Neuronal stem cell (in vitro differentiated cells): ENCODE data around the gene P3H3.

Experiments
- DNase-seq: peaks from one replicate; pipeline ENCODE4 v3.0.0-alpha.2; 2013; ENCODE audit warnings: low spot score
- H2AFZ ChIP-seq: one replicate; pipeline ENCODE4 v1.6.1; 2013; ENCODE audit warnings: mild to moderate bottlenecking, low read length, inconsistent platforms
- H2AK5ac ChIP-seq: 2 replicates; pipeline ENCODE4 v1.6.1; 2013; ENCODE audit warnings: low read depth, mild to moderate bottlenecking, inconsistent platforms, low read length, moderate library complexity, mixed read lengths
- H2BK120ac ChIP-seq: 2 replicates; pipeline ENCODE4 v1.6.1; 2013; ENCODE audit warnings: low read depth, mild to moderate bottlenecking, inconsistent platforms, low read length, moderate library complexity, mixed read lengths
- H2BK12ac ChIP-seq: one replicate; pipeline ENCODE4 v1.6.1; 2013; ENCODE audit warnings: low read length, inconsistent platforms
- H2BK15ac ChIP-seq: 2 replicates; pipeline ENCODE4 v1.6.1; 2013; ENCODE audit warnings: mild to moderate bottlenecking, low read length, inconsistent platforms, mixed read lengths
- H2BK5ac ChIP-seq: one replicate; pipeline ENCODE4 v1.6.1; 2013; ENCODE audit warnings: inconsistent platforms, mild to moderate bottlenecking, low read length, moderate library complexity
- H3K14ac ChIP-seq: one replicate; pipeline ENCODE4 v1.6.1; 2013; ENCODE audit warnings: low read length, inconsistent platforms
- H3K18ac ChIP-seq: 2 replicates; pipeline ENCODE4 v1.6.1; 2013; ENCODE audit warnings: low read length, inconsistent platforms
- H3K23ac ChIP-seq: 2 replicates; pipeline ENCODE4 v1.6.1; 2013; ENCODE audit warnings: low read depth, mild to moderate bottlenecking, mixed read lengths, low read length, inconsistent platforms; ENCODE audit not compliant: poor library complexity
- H3K27ac ChIP-seq: replicated peaks from 3 replicates; pipeline ENCODE4 v1.5.1; 2013; ENCODE audit warnings: low read length, inconsistent platforms
- H3K27me3 ChIP-seq, 3 experiments: 2 replicates each; pipeline ENCODE4 v1.6.1; 2013; ENCODE audit warnings: low read length in 3 of 3, mild to moderate bottlenecking in 2 of 3, inconsistent platforms in 1 of 3, low read depth in 1 of 3, mixed read lengths in 1 of 3, moderate library complexity in 1 of 3; ENCODE audit not compliant: control insufficient read depth in 3 of 3, insufficient read depth in 3 of 3
- H3K36me3 ChIP-seq, 2 donors: replicated peaks in 1 of 2; 2 replicates each; pipeline ENCODE4 v1.6.1; 2013; ENCODE audit warnings: low read length in 2 of 2; ENCODE audit not compliant: control insufficient read depth in 2 of 2, insufficient read depth in 2 of 2
- H3K4ac ChIP-seq: 2 replicates; pipeline ENCODE4 v1.6.1; 2013; ENCODE audit warnings: inconsistent platforms, mild to moderate bottlenecking, low read length, moderate library complexity
- H3K4me1 ChIP-seq, 2 donors: 1 replicate in 1 of 2; 2 replicates in 1 of 2; pipeline ENCODE4 v1.6.1; 2013; ENCODE audit warnings: low read length in 2 of 2, low read depth in 1 of 2; ENCODE audit not compliant: control insufficient read depth in 2 of 2, insufficient read depth in 1 of 2
- H3K4me2 ChIP-seq: one replicate; pipeline ENCODE4 v1.6.1; 2013; ENCODE audit warnings: mild to moderate bottlenecking, low read length, inconsistent platforms; ENCODE audit not compliant: insufficient read depth, poor library complexity, severe bottlenecking
- H3K4me3 ChIP-seq, 2 donors: 2 replicates each; pipeline ENCODE4 v1.5.1; 2013; ENCODE audit warnings: low read length in 2 of 2, mild to moderate bottlenecking in 2 of 2, inconsistent platforms in 1 of 2, moderate library complexity in 1 of 2
- H3K79me1 ChIP-seq: one replicate; pipeline ENCODE4 v1.6.1; 2013; ENCODE audit warnings: low read depth, mild to moderate bottlenecking, inconsistent platforms, low read length, moderate library complexity
- H3K9ac ChIP-seq: one replicate; pipeline ENCODE4 v1.6.1; 2013; ENCODE audit warnings: mild to moderate bottlenecking, low read depth, low read length, inconsistent platforms; ENCODE audit not compliant: poor library complexity
- H3K9me3 ChIP-seq, 2 donors: replicated peaks in 1 of 2; 2 replicates each; pipeline versions ENCODE3 to v1.6.1; 2013; ENCODE audit warnings: low read length in 2 of 2, mild to moderate bottlenecking in 2 of 2, inconsistent platforms in 1 of 2, low read depth in 1 of 2, mixed read lengths in 1 of 2, moderate library complexity in 1 of 2; ENCODE audit not compliant: control insufficient read depth in 2 of 2, insufficient read depth in 1 of 2
- H4K8ac ChIP-seq: one replicate; pipeline ENCODE4 v1.6.1; 2013; ENCODE audit warnings: low read depth, mild to moderate bottlenecking, inconsistent platforms, low read length, moderate library complexity
- H4K91ac ChIP-seq: one replicate; pipeline ENCODE4 v1.6.1; 2013; ENCODE audit warnings: low read length, low read depth, mild to moderate bottlenecking, inconsistent platforms; ENCODE audit not compliant: poor library complexity
- WGBS, 2 donors: extraction: QIAGEN DNeasy Blood & Tissue Kit; methylation state at CpG; one replicate each; pipeline ENCODE4 v1.1.7; 2013; ENCODE audit warnings: missing lambda C conversion rate in 2 of 2, mixed read lengths in 1 of 2; ENCODE audit not compliant: insufficient read length in 2 of 2, insufficient replicate concordance in 1 of 2; ENCODE audit errors: extremely low coverage in 2 of 2; 5-methylcytosine and 5-hydroxymethylcytosine counted together

P3H3 gene

DNA sequence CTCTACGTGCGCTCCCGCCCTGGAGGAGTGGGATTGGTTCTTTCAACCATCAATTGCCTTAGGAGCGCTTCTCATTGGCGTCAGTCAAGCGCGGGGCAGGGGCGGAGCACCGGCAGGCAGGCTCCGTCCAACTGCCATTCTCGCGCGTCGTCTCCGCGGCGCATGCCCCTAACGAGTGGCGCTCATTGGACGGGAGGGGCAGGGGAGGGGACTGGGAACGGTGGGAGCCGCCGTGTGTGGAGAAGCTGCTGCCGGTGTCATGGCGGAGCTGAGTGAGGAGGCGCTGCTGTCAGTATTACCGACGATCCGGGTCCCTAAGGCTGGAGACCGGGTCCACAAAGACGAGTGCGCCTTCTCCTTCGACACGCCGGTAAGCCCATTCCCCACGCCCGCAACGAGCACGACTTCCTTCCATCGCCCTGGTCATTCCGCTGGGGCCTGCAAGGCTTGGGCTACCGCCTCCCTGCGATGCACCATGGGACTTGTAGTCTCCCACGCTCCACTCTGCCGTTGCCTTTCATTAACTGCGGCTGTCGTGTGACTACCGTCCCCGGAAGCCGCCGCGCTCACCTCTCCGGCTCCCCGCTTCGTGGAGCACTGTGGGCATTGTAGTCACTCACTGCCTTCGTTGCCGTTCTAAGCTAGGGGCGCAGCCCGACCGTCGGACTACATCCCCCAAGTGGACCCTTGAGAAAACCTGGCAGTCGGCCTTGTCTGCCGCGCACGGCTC is 23.9 kb downstream of the P3H3 start, which contains the start of gene USP5:
USP5 (plus strand) TSS at position 230 of the 730 bp plus-strand sequence; CDS start at position 260, 30 bp downstream.
- Histone ChIP-seq H2BK5ac (peak within 1 kb of the TSS; percentile 90), H3K27ac (peak within 1 kb of the TSS; percentile 81), H3K79me1 (peaks cover 13% of the 10 kb centered on the region), H3K18ac (peak within 1 kb of the TSS; percentile 96), H3K9ac (peak within 1 kb of the TSS; percentile 94), H2AK5ac (peak within 1 kb of the TSS; percentile 64), H4K91ac (no peak within 1 kb of the TSS), H2BK120ac (no peak within 1 kb of the TSS), H3K4ac (no peak within 1 kb of the TSS), H2BK15ac (no peak within 1 kb of the TSS), H3K14ac (peak within 1 kb of the TSS; percentile 25), H3K36me3 (peaks cover 35 to 75% of the 10 kb centered on the region in 2 donors), H3K4me3 (peak within 1 kb of the TSS; percentile 77 to 92), H2BK12ac (peak within 1 kb of the TSS; percentile 24), H3K23ac (peak within 1 kb of the TSS; percentile 31), H3K9me3 (no peaks in the 10 kb centered on the region), H3K4me1 (peaks cover 10 to 17% of the 10 kb centered on the region in 2 donors), H4K8ac (no peak within 1 kb of the TSS), H2AFZ (peak within 1 kb of the TSS; percentile 89), H3K4me2 (peak within 1 kb of the TSS; percentile 88), H3K27me3 (no peaks in the 10 kb centered on the region)
- no CpG with 5 or more reads among the region's 65 CpGs for WGBS, 2 donors
- peak; percentile 99 for DNase-seq

DNA sequence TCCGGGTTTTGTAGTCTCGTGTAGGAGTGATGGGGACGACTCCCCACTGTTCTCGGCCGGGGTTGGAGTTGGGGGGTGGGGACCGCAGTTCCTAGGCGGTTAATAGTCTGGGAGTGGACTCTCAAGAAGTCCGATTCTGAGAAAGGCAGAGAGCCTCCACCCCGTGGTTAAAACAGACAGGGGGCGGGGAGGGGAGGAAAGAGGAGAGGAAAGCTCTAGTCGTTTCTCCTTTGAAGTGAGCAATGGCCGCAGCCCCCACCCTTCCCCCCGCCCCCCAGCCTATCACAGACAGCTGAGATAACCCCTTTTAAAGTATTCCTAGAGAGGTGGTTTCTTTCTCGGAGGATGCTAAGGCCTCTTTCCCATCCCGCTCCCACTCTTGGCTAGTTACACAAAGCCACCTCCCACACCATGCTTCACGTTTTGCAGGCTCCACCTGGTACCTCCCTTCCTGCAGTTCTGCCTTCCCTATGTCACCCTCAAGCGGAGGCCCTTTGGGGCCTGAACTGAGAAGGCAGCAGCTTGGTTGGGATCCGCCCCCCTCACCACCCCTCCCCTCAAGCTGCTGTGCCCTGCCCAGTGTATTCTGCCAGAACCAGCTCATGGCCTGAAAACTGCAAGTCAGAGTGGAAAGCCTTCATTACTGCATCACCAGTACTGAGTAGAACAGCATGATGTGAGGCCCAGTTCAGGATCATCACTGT is 24.6 kb downstream of the P3H3 start:
- Histone ChIP-seq H3K14ac (peak overlapping the region; percentile 5), H3K79me1 (peaks cover 13% of the 10 kb centered on the region), H3K4me3 (peak overlapping the region; percentile 77 to 82), H3K4me2 (peak overlapping the region; percentile 88), H2BK120ac (no peak overlapping the region), H3K27ac (peak overlapping the region; percentile 37), H3K9me3 (no peaks in the 10 kb centered on the region), H2BK12ac (no peak overlapping the region), H2BK15ac (no peak overlapping the region), H2BK5ac (no peak overlapping the region), H4K91ac (no peak overlapping the region), H2AFZ (peak overlapping the region; percentile 80), H4K8ac (no peak overlapping the region), H3K18ac (no peak overlapping the region), H3K36me3 (peaks cover 36 to 75% of the 10 kb centered on the region in 2 donors), H2AK5ac (no peak overlapping the region), H3K4ac (no peak overlapping the region), H3K4me1 (peaks cover 10 to 17% of the 10 kb centered on the region in 2 donors), H3K9ac (peak overlapping the region; percentile 80), H3K23ac (no peak overlapping the region), H3K27me3 (no peaks in the 10 kb centered on the region)
- no CpG with 5 or more reads among the region's 18 CpGs for WGBS, 2 donors
- DNase-seq: no peak

DNA sequence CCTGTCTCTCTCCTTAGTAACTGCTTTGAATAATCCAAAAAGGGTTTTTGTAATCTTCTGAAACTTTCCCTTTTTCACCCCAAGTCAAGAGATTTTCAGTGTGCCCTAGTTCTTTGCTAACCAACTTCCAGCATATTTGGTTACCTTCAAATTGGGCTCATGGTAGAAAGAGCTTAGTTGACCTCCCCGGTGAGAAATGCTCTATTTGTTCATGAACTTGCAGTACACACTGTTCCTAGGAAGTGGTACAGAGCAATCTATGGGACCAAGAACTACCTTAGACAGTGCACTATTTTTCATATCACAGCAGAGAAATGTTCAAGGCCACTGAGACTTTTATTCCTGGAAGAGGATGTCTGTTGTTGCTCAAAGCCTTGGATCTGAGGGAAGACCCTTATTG is 25.4 kb downstream of the P3H3 start:
- DNase-seq: no peak
- Histone ChIP-seq H3K36me3 (peaks cover 39 to 75% of the 10 kb centered on the region in 2 donors), H3K4me1 (peaks cover 10 to 17% of the 10 kb centered on the region in 2 donors), H4K91ac (no peak overlapping the region), H2BK12ac (no peak overlapping the region), H3K4me3 (peak overlapping the region in 1 of 2 donors; percentile 77), H2AFZ (no peak overlapping the region), H3K18ac (no peak overlapping the region), H3K79me1 (peaks cover 13% of the 10 kb centered on the region), H4K8ac (no peak overlapping the region), H3K9me3 (no peaks in the 10 kb centered on the region), H3K27ac (no peak overlapping the region), H3K27me3 (no peaks in the 10 kb centered on the region), H3K9ac (no peak overlapping the region), H3K4me2 (no peak overlapping the region), H2BK120ac (no peak overlapping the region), H3K23ac (no peak overlapping the region), H2BK5ac (no peak overlapping the region), H3K14ac (no peak overlapping the region), H2BK15ac (no peak overlapping the region), H3K4ac (no peak overlapping the region), H2AK5ac (no peak overlapping the region)
- WGBS, 2 donors: no CpG with 5 or more reads among the region's 1 CpG

DNA sequence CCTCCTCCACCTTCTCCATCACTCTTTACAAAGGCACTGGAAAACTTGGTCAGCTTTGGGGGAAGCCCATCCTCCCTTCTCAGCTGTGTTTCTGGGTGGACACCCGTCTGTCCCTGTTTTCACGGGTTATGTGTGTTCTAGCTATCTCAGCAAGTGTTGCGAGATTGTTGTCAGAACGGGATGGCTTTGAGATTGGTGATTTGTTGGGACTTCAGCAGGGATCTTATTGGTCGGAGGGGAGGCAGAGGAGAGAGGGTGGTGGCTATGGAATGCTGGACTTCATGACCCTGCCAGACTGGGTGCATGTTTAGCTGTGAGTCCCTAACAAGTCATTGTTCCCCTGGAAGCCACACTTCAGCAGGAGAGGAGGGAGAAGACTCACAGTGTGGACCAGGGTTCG is 25.8 kb downstream of the P3H3 start:
- Histone ChIP-seq H2BK5ac (no peak overlapping the region), H3K9me3 (no peaks in the 10 kb centered on the region), H3K36me3 (peaks cover 40 to 75% of the 10 kb centered on the region in 2 donors), H3K14ac (no peak overlapping the region), H3K9ac (no peak overlapping the region), H2AK5ac (no peak overlapping the region), H3K4me2 (no peak overlapping the region), H3K18ac (no peak overlapping the region), H4K91ac (no peak overlapping the region), H4K8ac (no peak overlapping the region), H3K27me3 (no peaks in the 10 kb centered on the region), H3K27ac (no peak overlapping the region), H2BK120ac (no peak overlapping the region), H2BK15ac (no peak overlapping the region), H3K4ac (no peak overlapping the region), H3K4me1 (peaks cover 10 to 17% of the 10 kb centered on the region in 2 donors), H2BK12ac (no peak overlapping the region), H3K23ac (no peak overlapping the region), H3K4me3 (no peak overlapping the region), H2AFZ (no peak overlapping the region), H3K79me1 (peaks cover 13% of the 10 kb centered on the region)
- no CpG with 5 or more reads among the region's 6 CpGs for WGBS, 2 donors
- DNase-seq: no peak
